Measurements from ENCODE around the gene UBE2J2.

GRCh38 chr1:1296070-1297061 lies 22.7 kb upstream of the UBE2J2 start:
- TF ChIP-seq GLIS3 (CRISPR knock-in tag; IDR thresholded peaks at IDR 0.05) (no peak), ZFP3 (CRISPR knock-in tag; IDR thresholded peaks at IDR 0.05) (no peak), ESRRG (CRISPR knock-in tag; IDR thresholded peaks at IDR 0.05) (no peak), PATZ1 (CRISPR knock-in tag; IDR thresholded peaks at IDR 0.05; ENCODE audit: borderline replicate concordance) (no peak), CREB5 (CRISPR knock-in tag; IDR thresholded peaks at IDR 0.05; ENCODE audit: low read depth) (no peak), CSDC2 (CRISPR knock-in tag; IDR thresholded peaks at IDR 0.05) (no peak), RARB (CRISPR knock-in tag; IDR thresholded peaks at IDR 0.05) (no peak), ARNTL (CRISPR knock-in tag; IDR thresholded peaks at IDR 0.05; ENCODE audit: borderline replicate concordance, low read depth) (no peak)

All from SK-N-SH treated with all-trans-retinoic acid at 6 μM for 48 hours (cell line).